ENCODE measurements around the gene MEIOB.

- no peak for TF ChIP-seq CTCF (IDR thresholded peaks at IDR 0.05)
- no peak for TF ChIP-seq EZH2 (IDR thresholded peaks at IDR 0.05)
- TF ChIP-seq EZH2phosphoT487 (IDR thresholded peaks at IDR 0.05) = no peak
Observed at GRCh38 chr16:1914988-1915387, 43.0 kb upstream of the MEIOB start.
